Adrenal gland (tissue), 5 donors: ENCODE measurements around the gene FAXC.

Source experiments
- CTCF ChIP-seq, 6 experiments: fragments of 450-650 bp in 4 of 6; fragments of 200-600 bp in 2 of 6; sonication (generic) in 1 of 6; IDR thresholded peaks; 1 replicate in 5 of 6; 2 replicates in 1 of 6; pipeline versions ENCODE4 v1.5.1 to v1.8.0; 2016 to 2021; ENCODE audit warnings: antibody characterized with exemption in 6 of 6, mild to moderate bottlenecking in 2 of 6, moderate library complexity in 1 of 6
- POLR2A ChIP-seq, 2 donors: fragments of 450-650 bp; IDR thresholded peaks; one replicate each; pipeline ENCODE4 v1.6.1; 2017; ENCODE audit warnings: antibody characterized with exemption in 2 of 2, mild to moderate bottlenecking in 2 of 2, moderate library complexity in 1 of 2
- donor health status: DM: no; HTN: no; CAD: no.

GRCh38 chr6:99345164-99345563 is 4.3 kb downstream of the FAXC start:
- TF ChIP-seq CTCF (IDR thresholded peaks at IDR 0.05) (no peak), POLR2A (IDR thresholded peaks at IDR 0.05) (no peak)
